Gastroesophageal sphincter (tissue), 4 donors: ENCODE measurements around the gene ATP23. TPM values are rescaled to one million over a fixed set of nuclear protein-coding genes. Genes with fewer than 3 reads are reported as not detected.

Experiments
- ATAC-seq: fragments of 150-250 bp; one replicate; pipeline ENCODE4 v1.9.1; 2016; ENCODE audit warnings: mild to moderate bottlenecking, moderate library complexity
- H3K27ac ChIP-seq, 4 donors: fragments of 200-600 bp; sonication (generic) in 3 of 4; 1 replicate in 3 of 4; 2 replicates in 1 of 4; pipeline ENCODE4 v1.5.1; 2016 to 2019
- H3K27me3 ChIP-seq: fragments of 200-600 bp; sonication (generic); one replicate; pipeline ENCODE4 v1.5.1; 2019
- H3K36me3 ChIP-seq, 2 donors: fragments of 200-600 bp; sonication (generic); one replicate each; pipeline ENCODE4 v1.5.1; 2019; ENCODE audit warnings: control low read depth in 1 of 2
- H3K4me1 ChIP-seq, 3 donors: fragments of 200-600 bp; sonication (generic); 1 replicate in 2 of 3; 2 replicates in 1 of 3; pipeline ENCODE4 v1.5.1; 2016 to 2019; ENCODE audit warnings: control low read depth in 2 of 3
- H3K4me3 ChIP-seq, 2 donors: fragments of 200-600 bp; sonication (generic); one replicate each; pipeline ENCODE4 v1.5.1; 2019; ENCODE audit warnings: mild to moderate bottlenecking in 1 of 2, moderate library complexity in 1 of 2
- H3K9me3 ChIP-seq, 3 donors: fragments of 200-600 bp; sonication (generic); one replicate each; pipeline ENCODE4 v1.5.1; 2017 to 2019; ENCODE audit warnings: control low read depth in 2 of 3
- EP300 ChIP-seq: sonication (generic); formaldehyde crosslinking; IDR thresholded peaks from one replicate; pipeline ENCODE4 v1.6.1; 2017; ENCODE audit warnings: antibody characterized with exemption, mild to moderate bottlenecking
- POLR2A ChIP-seq, 2 donors: fragments of 450-650 bp; IDR thresholded peaks; one replicate each; pipeline ENCODE4 v1.6.1; 2017; ENCODE audit warnings: antibody characterized with exemption in 2 of 2, mild to moderate bottlenecking in 2 of 2, moderate library complexity in 1 of 2
- POLR2AphosphoS5 ChIP-seq: sonication (generic); formaldehyde crosslinking; IDR thresholded peaks from one replicate; pipeline ENCODE4 v1.6.1; 2017; ENCODE audit warnings: antibody characterized with exemption
- whole genome bisulfite sequencing, 2 donors: methylation state at CpG; one replicate each; pipeline ENCODE4 v1.1.5; 2018; ENCODE audit warnings: low coverage in 1 of 2; 5-methylcytosine and 5-hydroxymethylcytosine counted together
- total RNA-seq, 4 donors: library from RNA; depleted of rRNA; stranded (reverse); fragments of >200 nt; gene quantifications; one replicate each; pipeline ENCODE4 v1.1.0, GENCODE V29; 2016
- TF ChIP-seq, protein P1 (sequence below), 4 experiments: fragments of 200-600 bp in 2 of 4; fragments of 450-650 bp in 2 of 4; sonication (generic) in 1 of 4; IDR thresholded peaks; one replicate each; pipeline ENCODE4 v1.5.1; 2017 to 2019; ENCODE audit warnings: antibody characterized with exemption in 4 of 4, mild to moderate bottlenecking in 2 of 4, moderate library complexity in 2 of 4

Gene ATP23
- total RNA-seq, 4 donors from 2014 or later, result 7.2 to 24.4 (median 14.7) TPM

- no peak for ATAC-seq
- H3K4me1 ChIP-seq, result peaks cover 0 to 30% (median 5%) of the 10 kb centered on the region in 3 donors
- TF ChIP-seq, protein P1, sequence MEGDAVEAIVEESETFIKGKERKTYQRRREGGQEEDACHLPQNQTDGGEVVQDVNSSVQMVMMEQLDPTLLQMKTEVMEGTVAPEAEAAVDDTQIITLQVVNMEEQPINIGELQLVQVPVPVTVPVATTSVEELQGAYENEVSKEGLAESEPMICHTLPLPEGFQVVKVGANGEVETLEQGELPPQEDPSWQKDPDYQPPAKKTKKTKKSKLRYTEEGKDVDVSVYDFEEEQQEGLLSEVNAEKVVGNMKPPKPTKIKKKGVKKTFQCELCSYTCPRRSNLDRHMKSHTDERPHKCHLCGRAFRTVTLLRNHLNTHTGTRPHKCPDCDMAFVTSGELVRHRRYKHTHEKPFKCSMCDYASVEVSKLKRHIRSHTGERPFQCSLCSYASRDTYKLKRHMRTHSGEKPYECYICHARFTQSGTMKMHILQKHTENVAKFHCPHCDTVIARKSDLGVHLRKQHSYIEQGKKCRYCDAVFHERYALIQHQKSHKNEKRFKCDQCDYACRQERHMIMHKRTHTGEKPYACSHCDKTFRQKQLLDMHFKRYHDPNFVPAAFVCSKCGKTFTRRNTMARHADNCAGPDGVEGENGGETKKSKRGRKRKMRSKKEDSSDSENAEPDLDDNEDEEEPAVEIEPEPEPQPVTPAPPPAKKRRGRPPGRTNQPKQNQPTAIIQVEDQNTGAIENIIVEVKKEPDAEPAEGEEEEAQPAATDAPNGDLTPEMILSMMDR (IDR thresholded peaks at IDR 0.05), result no peak
- TF ChIP-seq POLR2AphosphoS5, result no peak
- no peak for TF ChIP-seq EP300
- H3K4me3 ChIP-seq, result no peak overlapping the region
- H3K36me3 ChIP-seq, result no peaks in the 10 kb centered on the region
- H3K27me3 ChIP-seq, result no peaks in the 10 kb centered on the region
- H3K27ac ChIP-seq, result no peak overlapping the region
- H3K9me3 ChIP-seq, result no peaks in the 10 kb centered on the region
Observed at GRCh38 chr12:57985685-57986084, 44.3 kb downstream of the ATP23 start.

- no peak for ATAC-seq
- peaks cover 0 to 30% (median 5%) of the 10 kb centered on the region in 3 donors for H3K4me1 ChIP-seq
- H3K4me3 ChIP-seq, result no peak overlapping the region
- no peaks in the 10 kb centered on the region for H3K36me3 ChIP-seq
- no peaks in the 10 kb centered on the region for H3K9me3 ChIP-seq
- TF ChIP-seq POLR2AphosphoS5, result no peak
- TF ChIP-seq, protein P1 (IDR thresholded peaks at IDR 0.05), result no peak
- no peak for TF ChIP-seq POLR2A (IDR thresholded peaks at IDR 0.05)
- TF ChIP-seq EP300, result no peak
- no peaks in the 10 kb centered on the region for H3K27me3 ChIP-seq
- peak overlapping the region in 1 of 4 donors; percentile 35 for H3K27ac ChIP-seq
Observed at GRCh38 chr12:57989838-57990237, 48.5 kb downstream of the ATP23 start.

GRCh38 chr12:57990241-57990883, 49.0 kb downstream of the ATP23 start:
- peaks cover 0 to under 1% (median 0%) of the 10 kb centered on the region in 3 donors for H3K9me3 ChIP-seq
- TF ChIP-seq, protein P1 (IDR thresholded peaks at IDR 0.05), result no peak
- TF ChIP-seq POLR2AphosphoS5, result no peak
- no peak for TF ChIP-seq EP300
- no peak for TF ChIP-seq POLR2A (IDR thresholded peaks at IDR 0.05)
- peaks cover 0 to 27% (median 5%) of the 10 kb centered on the region in 3 donors for H3K4me1 ChIP-seq
- H3K36me3 ChIP-seq, result no peaks in the 10 kb centered on the region
- peak overlapping the region in 1 of 4 donors; percentile 35 for H3K27ac ChIP-seq
- ATAC-seq, result no peak
- 96% methylated on average over 6 of the region's 6 CpGs; no CpG with 5 or more reads in 1 of the 2 donors for WGBS, 2 donors
- no peak overlapping the region for H3K4me3 ChIP-seq
- H3K27me3 ChIP-seq, result no peaks in the 10 kb centered on the region

DNA sequence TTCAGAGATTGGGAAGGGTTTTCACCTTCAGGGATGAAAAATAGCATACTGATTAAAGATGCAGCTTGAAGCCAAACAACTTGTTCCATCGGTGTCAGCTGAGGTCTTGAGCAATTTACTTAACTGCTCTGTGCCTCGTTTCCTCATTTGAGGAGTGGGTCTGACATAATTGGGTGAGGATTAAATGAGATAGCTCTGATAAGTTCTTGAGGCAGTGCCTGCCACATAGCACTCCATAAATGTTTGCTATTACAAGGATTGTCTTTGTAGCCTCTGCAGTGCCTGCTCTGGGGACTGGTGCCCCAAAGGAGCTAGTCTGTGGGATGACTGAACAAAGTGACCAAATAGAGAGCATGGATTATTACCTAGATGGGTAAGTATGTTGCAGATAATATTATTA, 50.6 kb downstream of the ATP23 start:
- no peak overlapping the region for H3K4me3 ChIP-seq
- ATAC-seq, result no peak
- H3K36me3 ChIP-seq, result no peaks in the 10 kb centered on the region
- WGBS, 2 donors, result 51 to 91% methylated on average over 2 of the region's 2 CpGs
- H3K27me3 ChIP-seq, result no peaks in the 10 kb centered on the region
- TF ChIP-seq POLR2A (IDR thresholded peaks at IDR 0.05) (no peak), POLR2AphosphoS5 (no peak), EP300 (no peak)
- TF ChIP-seq, protein P1 (IDR thresholded peaks at IDR 0.05), result no peak
- H3K9me3 ChIP-seq, result peaks cover 0 to 16% (median 0%) of the 10 kb centered on the region in 3 donors
- H3K27ac ChIP-seq, result no peak overlapping the region
- peaks cover 0 to 24% (median 5%) of the 10 kb centered on the region in 3 donors for H3K4me1 ChIP-seq

DNA sequence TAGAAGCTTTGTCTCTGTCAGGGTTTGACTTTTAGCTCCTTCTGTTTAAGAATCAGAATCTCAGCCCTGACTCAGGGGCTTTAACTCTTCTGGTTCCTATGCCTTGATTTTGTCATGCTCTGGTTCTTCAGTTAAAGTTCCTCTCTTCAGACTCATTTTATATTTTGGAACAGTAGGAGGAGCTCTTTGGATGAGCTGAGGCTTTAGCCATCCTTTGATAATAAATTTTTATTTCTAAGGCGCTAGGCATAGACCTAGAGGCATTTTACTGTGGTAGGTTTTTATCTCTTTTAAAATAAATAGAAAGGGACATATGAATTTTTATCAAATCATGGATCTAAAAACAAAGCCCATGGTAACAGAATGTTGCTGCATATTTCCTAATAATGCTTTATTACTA, 51.7 kb downstream of the ATP23 start:
- no peak for ATAC-seq
- Histone ChIP-seq H3K27ac (no peak overlapping the region), H3K9me3 (peaks cover 0 to 26% (median 0%) of the 10 kb centered on the region in 3 donors), H3K27me3 (no peaks in the 10 kb centered on the region), H3K4me3 (no peak overlapping the region), H3K4me1 (peaks cover 0 to 24% (median 5%) of the 10 kb centered on the region in 3 donors), H3K36me3 (no peaks in the 10 kb centered on the region)
- TF ChIP-seq EP300 (no peak), POLR2AphosphoS5 (no peak)
- TF ChIP-seq, protein P1 (IDR thresholded peaks at IDR 0.05), result peak in 1 of 4 experiments; percentile 17
- WGBS, 2 donors, result 69 to 88% methylated on average over 1 of the region's 1 CpG
